LNCaP clone FGC (cell line): ENCODE measurements around the gene OR6K6.

Source experiments
- DNase-seq: peaks from one replicate; pipeline ENCODE4 v3.0.0-alpha.2; 2011; ENCODE audit warnings: low read depth
- H3K4me3 ChIP-seq: 2 replicates; pipeline ENCODE4 v1.5.1; 2011; ENCODE audit warnings: mild to moderate bottlenecking, low read depth, low read length, control low read depth
- CTCF ChIP-seq: IDR thresholded peaks from 2 replicates; pipeline ENCODE4 v1.5.1; 2012; ENCODE audit warnings: mild to moderate bottlenecking; ENCODE audit not compliant: control insufficient read depth, insufficient read depth; ENCODE audit errors: extremely low read depth

Gene OR6K6

GRCh38 chr1:158799689-158800088 is 45.2 kb downstream of the OR6K6 start:
- no peak for TF ChIP-seq CTCF
- no peak for DNase-seq
- H3K4me3 ChIP-seq: no peak overlapping the region

DNA sequence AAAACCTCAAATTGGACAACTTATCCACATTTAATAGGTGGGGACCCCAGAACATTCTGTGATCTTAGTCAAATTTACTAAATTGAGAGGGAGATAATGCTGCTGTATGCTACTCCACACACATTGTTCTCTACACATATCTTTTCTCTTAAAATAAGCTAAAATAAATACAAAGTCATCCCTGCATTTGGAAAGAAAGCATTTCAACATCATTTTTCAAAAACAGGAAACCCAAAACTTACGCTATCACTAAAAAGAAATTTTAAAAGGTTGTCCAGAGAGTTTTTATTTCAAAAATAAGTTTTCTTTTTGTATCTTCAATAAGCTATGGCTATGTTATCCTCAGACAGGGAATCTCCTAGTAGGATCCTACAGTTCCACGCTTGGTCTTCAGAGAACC is 46.0 kb downstream of the OR6K6 start:
- H3K4me3 ChIP-seq: no peak overlapping the region
- DNase-seq: no peak
- TF ChIP-seq CTCF: no peak

DNA sequence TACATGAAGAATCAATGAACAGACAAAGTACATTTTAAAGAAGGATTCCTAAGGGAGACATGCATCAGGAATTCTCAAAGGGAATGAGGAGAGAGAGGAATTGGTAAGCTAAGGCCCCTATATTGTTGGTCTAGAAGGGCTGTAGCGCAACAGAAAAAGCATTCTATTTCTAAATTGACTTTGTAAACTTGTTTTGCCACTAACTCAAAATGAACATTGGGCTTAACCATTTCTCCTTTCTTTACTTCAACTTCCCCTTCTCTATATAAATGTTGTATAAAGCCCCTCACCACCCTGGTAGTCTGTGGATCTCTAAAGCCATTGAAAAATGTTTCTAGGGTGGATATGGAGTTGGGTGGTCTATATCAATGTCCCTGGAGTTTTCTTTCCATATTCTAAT is 46.9 kb downstream of the OR6K6 start:
- no peak for TF ChIP-seq CTCF
- no peak overlapping the region for H3K4me3 ChIP-seq
- DNase-seq: no peak

DNA sequence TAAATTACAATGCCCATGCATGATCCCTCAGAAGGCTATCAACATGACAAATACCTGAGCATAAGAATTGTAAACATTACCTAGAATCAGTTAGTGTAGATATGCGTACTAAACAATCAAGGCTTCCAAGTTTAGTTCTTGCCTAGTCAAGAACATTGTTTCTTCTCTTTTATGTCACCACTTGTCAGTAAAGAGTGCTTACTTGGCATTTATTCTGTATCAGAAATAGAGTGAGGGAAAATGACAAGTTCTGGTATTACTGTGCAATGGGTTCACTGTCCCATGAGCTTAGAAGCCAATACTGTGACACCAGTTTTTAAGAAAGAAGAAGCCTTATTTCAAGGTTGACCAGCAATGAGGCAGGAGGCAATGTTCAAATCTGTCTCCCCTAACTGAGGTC is 49.2 kb downstream of the OR6K6 start:
- H3K4me3 ChIP-seq: no peak overlapping the region
- no peak for DNase-seq
- TF ChIP-seq CTCF: no peak
